ENCODE results near the gene POTEB2. TPM values are rescaled to one million over a fixed set of nuclear protein-coding genes. Genes with fewer than 3 reads are reported as not detected.

POTEB2 gene
- not detected in 2 replicates for total RNA-seq

DNA sequence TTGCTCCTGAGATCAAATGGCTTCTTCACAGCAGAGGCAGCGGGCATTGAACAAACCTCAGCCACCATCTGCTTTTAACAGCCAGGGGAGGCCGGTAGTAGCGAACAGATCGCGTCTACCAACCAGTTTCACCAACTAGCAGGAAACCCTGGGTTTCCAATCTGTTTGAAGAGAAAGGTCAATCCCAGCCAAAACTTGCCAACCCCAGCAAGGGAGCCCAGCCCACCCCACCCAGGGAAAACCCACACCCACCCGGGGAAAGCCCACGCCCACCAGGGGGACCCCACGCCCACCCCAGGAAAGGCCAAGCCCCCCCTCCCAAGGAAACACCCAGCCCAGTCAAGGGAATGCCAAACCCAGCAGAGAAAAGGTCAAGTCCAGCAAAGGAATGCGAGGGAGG is at the start of gene POTEB2:
POTEB2 (minus strand) TSS at position 101 of the 400 bp plus-strand sequence; CDS start at position 68, 33 bp downstream.

All from bladder microvascular endothelial cell (primary cell).